Measurements from ENCODE around the gene EFR3B.
A peak's percentile ranks its signal among the peaks of the same experiment; 100 is the strongest.

EFR3B gene

GRCh38 chr2:25197336-25198208, 155.7 kb downstream of the EFR3B start:
- DNase-seq: peak; percentile 77

- no peak for DNase-seq
These were observed 156.3 kb downstream of the EFR3B start for GRCh38 chr2:25198209-25198525.

- no peak for DNase-seq
These were observed 156.7 kb downstream of the EFR3B start for GRCh38 chr2:25198576-25198975.

GRCh38 chr2:25201265-25201664, 159.4 kb downstream of the EFR3B start:
- no peak for DNase-seq

GRCh38 chr2:25201794-25202193, 159.9 kb downstream of the EFR3B start:
- no peak for DNase-seq

GRCh38 chr2:25202275-25202674, 160.4 kb downstream of the EFR3B start:
- DNase-seq: no peak

- DNase-seq: peak; percentile 65
These were observed 162.4 kb downstream of the EFR3B start for GRCh38 chr2:25204190-25204838.

- DNase-seq: peak; percentile 63
These were observed 165.2 kb downstream of the EFR3B start for GRCh38 chr2:25207078-25207545.

All from islet precursor cell (in vitro differentiated cells).